ENCODE measurements around the gene ATP13A3.

Gene ATP13A3

GRCh38 chr3:194367992-194368841 is 118.6 kb downstream of the ATP13A3 start:
- no peak for DNase-seq

DNA sequence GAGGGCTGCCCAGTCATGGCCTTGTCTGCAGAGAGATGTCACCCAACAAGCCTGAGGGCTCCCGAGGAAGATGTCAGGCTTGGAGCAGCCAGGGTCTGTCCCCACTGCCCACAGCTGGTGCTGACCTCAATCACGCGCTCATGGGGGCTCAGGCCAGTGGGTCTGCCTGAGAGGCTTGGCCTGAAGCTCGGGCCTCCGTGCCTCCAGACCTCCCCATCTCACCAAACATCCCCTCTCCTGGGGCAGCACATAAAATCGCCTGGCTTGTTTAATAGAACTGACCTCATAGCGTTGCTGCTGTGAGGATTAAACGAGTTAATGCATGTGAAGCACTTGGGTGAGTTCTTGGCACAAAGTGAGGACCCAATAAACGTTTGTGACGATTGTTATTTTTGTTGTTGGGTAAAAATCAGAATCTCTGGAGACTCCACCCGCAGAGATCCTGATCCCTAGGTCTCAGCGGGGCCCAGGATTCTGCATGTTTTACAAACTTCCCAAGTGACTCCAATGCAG is 120.8 kb downstream of the ATP13A3 start:
- DNase-seq, result no peak

DNA sequence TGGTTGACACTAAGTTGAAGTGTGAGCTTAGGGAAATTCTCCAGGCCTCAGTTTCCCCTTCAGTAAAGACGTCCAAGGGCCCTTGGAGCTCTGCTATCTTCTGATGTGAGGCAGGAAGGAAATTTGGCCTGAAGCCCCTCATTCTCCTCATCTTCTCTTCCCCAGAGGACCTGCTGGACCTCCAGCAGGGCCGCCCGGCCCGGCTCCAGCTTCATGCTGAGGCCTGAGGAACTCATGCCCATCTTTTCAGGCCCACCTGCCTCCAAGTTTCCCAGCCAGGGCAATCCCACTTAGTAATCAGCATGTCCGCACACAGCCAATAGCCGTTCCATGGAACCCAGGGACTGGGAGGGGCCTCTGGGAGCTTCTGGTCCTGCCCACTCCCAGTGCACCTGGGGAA is 121.3 kb downstream of the ATP13A3 start:
- no peak for DNase-seq

GRCh38 chr3:194364652-194365434 is 122.0 kb downstream of the ATP13A3 start:
- DNase-seq, result peak; percentile 43

- DNase-seq, result no peak
Observed at GRCh38 chr3:194364314-194364651, 122.5 kb downstream of the ATP13A3 start.

DNA sequence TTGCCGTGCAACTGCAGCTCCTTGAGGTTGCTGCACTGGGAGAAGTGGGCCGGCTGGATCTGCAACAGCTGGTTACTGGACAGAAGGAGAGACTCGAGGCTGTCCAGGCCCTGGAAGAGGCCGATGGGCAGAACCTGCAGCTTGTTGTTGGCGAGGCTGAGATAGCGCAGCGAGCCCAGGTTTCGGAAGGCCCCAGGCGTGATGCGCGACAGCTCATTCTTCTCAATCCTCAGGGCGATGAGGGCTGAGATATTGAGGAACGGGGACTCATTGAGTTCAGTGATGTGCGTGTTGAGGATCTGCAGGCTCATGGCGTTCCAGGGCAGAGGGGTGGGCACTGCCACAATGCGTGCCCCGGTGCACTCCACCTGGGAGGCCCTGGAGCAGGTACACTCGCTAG is 126.2 kb downstream of the ATP13A3 start:
- DNase-seq, result no peak

DNA sequence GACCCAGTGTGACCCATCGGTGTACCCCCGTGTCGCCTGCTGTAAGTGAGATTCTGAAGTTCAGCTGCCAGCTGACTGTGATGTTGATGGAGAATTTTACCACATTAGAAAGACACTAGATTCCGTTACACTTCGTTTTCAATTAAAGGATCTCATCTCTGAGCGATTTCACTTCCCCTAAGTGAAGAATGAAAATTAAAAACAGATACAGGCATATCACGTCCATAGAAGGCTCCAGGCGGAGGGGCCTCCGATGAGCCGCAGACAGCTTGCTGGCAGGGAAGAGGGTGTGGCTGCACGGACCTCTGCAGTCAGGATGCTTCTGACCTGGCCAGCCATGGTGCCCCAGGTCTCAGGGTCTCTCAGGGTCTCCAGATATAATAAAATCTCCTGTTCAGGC is 129.1 kb downstream of the ATP13A3 start:
- no peak for DNase-seq

GRCh38 chr3:194355379-194355778 is 131.4 kb downstream of the ATP13A3 start:
- no peak for DNase-seq

DNA sequence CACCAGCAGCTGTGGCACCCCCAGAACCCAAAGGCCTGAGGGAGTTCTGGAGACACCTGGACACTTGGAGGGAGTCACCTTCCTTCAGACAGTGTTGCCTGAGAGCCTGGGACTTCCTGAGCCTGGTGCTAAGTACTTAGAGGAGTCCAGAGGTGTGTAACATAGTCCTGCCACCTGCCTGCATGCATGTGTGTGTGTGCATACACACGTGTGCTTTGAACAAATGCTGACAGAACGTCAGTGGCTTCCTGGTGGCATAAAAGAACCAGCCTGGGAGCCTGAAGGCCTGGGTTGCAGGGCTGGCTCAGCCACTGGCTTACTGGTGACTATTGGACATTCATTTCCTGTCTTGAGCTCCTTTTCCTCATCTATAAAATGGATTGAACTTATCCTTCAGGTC is 132.5 kb downstream of the ATP13A3 start:
- DNase-seq, result no peak

All from NCI-H510A (cell line).